Activated naive CD8-positive, alpha-beta T cell treated with anti-CD3 and anti-CD28 coated beads, Interleukin-2, amount 50 U/mL, for 24 hours (primary cell): Measurements from ENCODE around the gene CDK2.
A peak's percentile ranks its signal among the peaks of the same experiment; 100 is the strongest.
"Not testable (repeated sequence)": the region's sequence is repeated elsewhere in the genome, so short reads cannot be mapped to it uniquely, and the experiment has no call there.

Experiments used
- ATAC-seq: fragments of 150-1000 bp; cut with Tn5 transposase; one replicate; pipeline ENCODE4 v1.10.0; 2021
- DNase-seq: peaks from one replicate; pipeline ENCODE4 v3.0.0; 2021
- H3K27ac Mint-ChIP-seq: one replicate; pipeline ENCODE4 v1.8.0; 2021; ENCODE audit warnings: mild to moderate bottlenecking, mixed read lengths
- H3K27me3 Mint-ChIP-seq: one replicate; pipeline ENCODE4 v1.8.0; 2021; ENCODE audit warnings: mixed read lengths
- H3K36me3 Mint-ChIP-seq: one replicate; pipeline ENCODE4 v1.8.0; 2021; ENCODE audit warnings: low read depth, mixed read lengths
- H3K4me1 Mint-ChIP-seq: one replicate; pipeline ENCODE4 v1.8.0; 2021; ENCODE audit warnings: mixed read lengths
- H3K4me3 Mint-ChIP-seq: one replicate; pipeline ENCODE4 v1.8.0; 2021; ENCODE audit warnings: mild to moderate bottlenecking, moderate library complexity, mixed read lengths
- H3K9me3 Mint-ChIP-seq: one replicate; pipeline ENCODE4 v1.8.0; 2021; ENCODE audit warnings: mixed read lengths

The CDK2 gene

DNA sequence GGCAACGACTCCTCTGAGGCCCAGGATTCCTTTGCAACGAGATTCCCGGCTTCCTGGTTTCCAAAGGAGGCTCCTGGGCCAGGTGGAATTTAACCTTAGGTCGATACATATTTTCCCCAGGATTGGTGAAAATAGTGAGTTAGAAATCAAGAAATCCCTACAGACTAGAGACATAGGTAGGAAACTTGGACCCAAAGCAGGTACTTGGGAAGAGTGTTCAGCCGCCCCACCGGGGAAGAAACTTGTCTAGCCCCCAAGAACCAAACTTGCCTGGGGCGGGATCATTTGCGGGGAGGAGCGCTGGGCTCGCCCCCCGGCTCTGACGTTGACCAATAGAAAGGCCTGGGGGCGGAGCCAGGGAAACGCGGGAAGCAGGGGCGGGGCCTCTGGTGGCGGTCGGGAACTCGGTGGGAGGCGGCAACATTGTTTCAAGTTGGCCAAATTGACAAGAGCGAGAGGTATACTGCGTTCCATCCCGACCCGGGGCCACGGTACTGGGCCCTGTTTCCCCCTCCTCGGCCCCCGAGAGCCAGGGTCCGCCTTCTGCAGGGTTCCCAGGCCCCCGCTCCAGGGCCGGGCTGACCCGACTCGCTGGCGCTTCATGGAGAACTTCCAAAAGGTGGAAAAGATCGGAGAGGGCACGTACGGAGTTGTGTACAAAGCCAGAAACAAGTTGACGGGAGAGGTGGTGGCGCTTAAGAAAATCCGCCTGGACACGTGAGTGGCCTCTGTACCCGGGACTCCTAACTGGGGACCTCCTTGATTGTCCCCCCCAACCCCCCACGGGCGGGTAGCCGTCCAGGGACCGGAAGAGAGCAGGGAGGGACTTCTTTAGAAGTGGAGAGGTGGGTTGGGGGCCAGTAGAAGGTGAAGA is at the start of gene CDK2:
Gene CDK2 (plus strand): TSS at position 423 of the 874 bp plus-strand sequence. CDS start 179 bp downstream, at position 602.
- Mint-ChIP-seq H3K4me1 (peaks cover 32% of the 10 kb centered on the region), H3K9me3 (no peaks in the 10 kb centered on the region), H3K4me3 (peak within 1 kb of the TSS; percentile 97), H3K27me3 (no peaks in the 10 kb centered on the region), H3K27ac (peak within 1 kb of the TSS; percentile 89), H3K36me3 (peaks cover 25% of the 10 kb centered on the region)
- DNase-seq (peak; percentile 97), ATAC-seq (peak; percentile 95)

DNA sequence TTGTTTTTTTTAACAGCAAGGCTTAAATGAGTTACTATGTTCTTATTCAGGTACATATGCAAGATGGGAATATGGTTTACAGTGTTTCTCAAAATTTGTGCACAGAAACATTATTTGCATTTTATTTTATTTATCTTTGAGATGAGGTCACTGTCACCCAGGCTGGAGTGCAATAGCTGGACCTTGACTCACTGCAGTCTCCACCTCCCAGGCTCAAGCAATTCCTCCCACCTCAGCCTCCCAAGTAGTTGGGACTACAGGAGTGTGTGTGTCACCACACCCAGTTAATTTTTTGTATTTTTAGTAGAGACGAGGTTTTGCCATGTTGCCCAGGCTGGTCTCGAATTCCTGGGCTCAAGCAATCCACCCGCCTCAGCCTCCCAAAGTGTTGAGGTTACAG is 47.6 kb upstream of the CDK2 start:
- H3K27me3 Mint-ChIP-seq, H3K9me3 Mint-ChIP-seq, H3K27ac Mint-ChIP-seq, DNase-seq, ATAC-seq, H3K4me3 Mint-ChIP-seq: not testable (repeated sequence)
- peaks cover 34% of the 10 kb centered on the region for H3K4me1 Mint-ChIP-seq
- H3K36me3 Mint-ChIP-seq, result peaks cover 20% of the 10 kb centered on the region

DNA sequence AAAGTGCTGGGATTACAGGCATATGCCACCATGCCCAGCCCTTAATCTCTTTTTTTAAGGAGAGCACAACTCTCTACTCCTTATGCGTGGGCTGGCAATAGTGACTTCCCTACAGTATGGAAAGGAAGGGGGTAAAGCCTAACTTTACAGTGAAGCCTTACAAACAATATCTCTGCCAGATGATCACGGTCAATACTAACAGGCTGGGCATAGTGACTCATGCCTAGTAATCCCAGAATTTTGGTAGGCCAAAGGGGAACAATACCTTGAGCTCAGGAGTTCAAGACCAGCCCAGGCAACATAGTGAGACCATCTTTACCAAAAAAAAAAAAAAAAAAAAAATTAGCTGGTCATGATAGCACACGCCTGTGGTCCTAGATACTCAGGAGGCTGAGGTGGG is 44.5 kb upstream of the CDK2 start:
- ATAC-seq (no peak), DNase-seq (no peak)
- Mint-ChIP-seq H3K4me1 (peaks cover 35% of the 10 kb centered on the region), H3K4me3 (no peak overlapping the region), H3K9me3 (no peaks in the 10 kb centered on the region), H3K27me3 (peaks cover 2% of the 10 kb centered on the region), H3K36me3 (peaks cover 23% of the 10 kb centered on the region), H3K27ac (no peak overlapping the region)

DNA sequence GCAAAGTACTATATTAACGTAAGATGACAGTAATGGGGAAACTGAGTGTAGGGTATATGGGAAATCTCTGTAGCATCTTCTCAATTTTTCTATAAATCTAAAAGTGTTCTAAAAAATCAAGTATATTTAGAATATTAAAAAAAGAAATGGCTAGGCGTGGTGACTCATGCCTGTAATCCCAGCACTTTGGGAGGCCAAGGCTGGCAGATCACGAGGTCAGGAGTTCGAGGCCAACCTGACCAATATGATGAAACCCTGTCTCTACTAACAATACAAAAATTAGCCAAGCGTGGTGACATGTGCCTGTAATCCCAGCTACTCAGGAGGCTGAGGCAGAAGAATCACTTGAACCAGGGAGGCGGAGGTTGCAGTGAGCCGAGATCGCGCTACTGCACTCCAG is 43.0 kb upstream of the CDK2 start:
- H3K27ac Mint-ChIP-seq, result peak overlapping the region; percentile 6
- H3K4me1 Mint-ChIP-seq, result peaks cover 36% of the 10 kb centered on the region
- peaks cover 26% of the 10 kb centered on the region for H3K36me3 Mint-ChIP-seq
- ATAC-seq, H3K4me3 Mint-ChIP-seq, H3K9me3 Mint-ChIP-seq, DNase-seq, H3K27me3 Mint-ChIP-seq: not testable (repeated sequence)

DNA sequence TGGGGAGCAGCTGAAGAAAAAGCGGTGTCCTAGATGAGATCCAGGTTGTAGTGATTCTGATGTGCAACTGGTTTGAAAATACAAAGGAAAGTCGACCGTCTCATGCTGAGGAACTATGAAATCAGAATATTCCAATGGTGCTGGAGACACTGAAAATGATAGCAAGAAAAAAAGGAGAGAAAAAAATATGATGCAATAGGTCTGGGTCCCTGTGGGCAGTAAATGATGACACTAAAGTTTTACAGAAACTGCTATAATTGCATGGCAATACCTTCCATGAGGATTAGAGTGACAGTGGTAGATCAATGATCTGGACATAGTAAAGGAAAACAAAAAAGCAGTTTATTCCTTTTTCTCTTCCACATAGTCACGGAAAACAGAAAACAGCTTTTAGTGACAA is 41.3 kb upstream of the CDK2 start:
- peaks cover 26% of the 10 kb centered on the region for H3K36me3 Mint-ChIP-seq
- H3K4me1 Mint-ChIP-seq, result peaks cover 52% of the 10 kb centered on the region
- H3K9me3 Mint-ChIP-seq, result no peaks in the 10 kb centered on the region
- H3K27ac Mint-ChIP-seq, result peak overlapping the region; percentile 94
- no peak for ATAC-seq
- no peak for DNase-seq
- peak overlapping the region; percentile 93 for H3K4me3 Mint-ChIP-seq
- peaks cover 2% of the 10 kb centered on the region for H3K27me3 Mint-ChIP-seq

DNA sequence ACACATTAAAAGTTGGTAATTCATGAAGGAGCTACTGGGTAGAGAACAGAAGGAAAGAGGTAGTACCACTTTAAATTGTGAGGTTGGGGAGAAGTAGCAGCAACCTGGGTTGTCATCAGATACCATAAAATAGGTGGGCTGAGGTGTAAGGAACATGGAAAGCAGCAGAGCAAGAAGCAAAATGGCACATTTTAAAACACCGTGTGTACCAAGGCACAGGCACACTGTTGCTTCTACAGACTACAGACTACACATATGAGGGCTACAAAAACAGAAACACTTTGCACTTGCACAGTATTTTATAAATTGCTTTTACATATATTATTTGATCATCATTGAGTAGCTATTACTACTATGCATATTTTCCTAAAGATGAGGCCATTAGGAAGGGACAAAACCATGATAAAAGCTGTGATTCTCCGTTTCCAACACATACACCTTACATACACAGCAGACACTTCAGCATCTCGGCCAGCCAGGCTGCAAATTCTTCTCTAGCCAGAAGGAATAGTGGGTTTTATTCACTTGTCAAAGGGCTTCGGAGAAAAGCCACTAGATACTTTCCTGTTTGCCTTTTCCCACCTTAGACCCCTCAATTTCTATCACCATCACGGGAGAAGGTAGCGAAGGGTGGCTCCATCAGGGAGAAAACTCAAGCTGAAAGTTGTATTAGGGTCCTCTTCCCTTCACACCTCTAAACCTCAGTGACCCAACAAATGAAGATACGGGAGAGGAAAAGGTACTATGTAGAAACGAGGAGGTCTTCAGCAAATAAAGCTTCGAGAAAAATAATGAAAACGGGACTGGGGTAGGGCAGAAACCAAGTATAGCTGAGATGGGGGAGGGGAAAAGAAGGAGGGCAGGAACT is 40.5 kb upstream of the CDK2 start:
- DNase-seq, result no peak
- Mint-ChIP-seq H3K4me3 (peak overlapping the region; percentile 93), H3K27me3 (peaks cover 2% of the 10 kb centered on the region), H3K36me3 (peaks cover 26% of the 10 kb centered on the region), H3K27ac (peak overlapping the region; percentile 94), H3K4me1 (peaks cover 58% of the 10 kb centered on the region), H3K9me3 (no peaks in the 10 kb centered on the region)
- no peak for ATAC-seq

DNA sequence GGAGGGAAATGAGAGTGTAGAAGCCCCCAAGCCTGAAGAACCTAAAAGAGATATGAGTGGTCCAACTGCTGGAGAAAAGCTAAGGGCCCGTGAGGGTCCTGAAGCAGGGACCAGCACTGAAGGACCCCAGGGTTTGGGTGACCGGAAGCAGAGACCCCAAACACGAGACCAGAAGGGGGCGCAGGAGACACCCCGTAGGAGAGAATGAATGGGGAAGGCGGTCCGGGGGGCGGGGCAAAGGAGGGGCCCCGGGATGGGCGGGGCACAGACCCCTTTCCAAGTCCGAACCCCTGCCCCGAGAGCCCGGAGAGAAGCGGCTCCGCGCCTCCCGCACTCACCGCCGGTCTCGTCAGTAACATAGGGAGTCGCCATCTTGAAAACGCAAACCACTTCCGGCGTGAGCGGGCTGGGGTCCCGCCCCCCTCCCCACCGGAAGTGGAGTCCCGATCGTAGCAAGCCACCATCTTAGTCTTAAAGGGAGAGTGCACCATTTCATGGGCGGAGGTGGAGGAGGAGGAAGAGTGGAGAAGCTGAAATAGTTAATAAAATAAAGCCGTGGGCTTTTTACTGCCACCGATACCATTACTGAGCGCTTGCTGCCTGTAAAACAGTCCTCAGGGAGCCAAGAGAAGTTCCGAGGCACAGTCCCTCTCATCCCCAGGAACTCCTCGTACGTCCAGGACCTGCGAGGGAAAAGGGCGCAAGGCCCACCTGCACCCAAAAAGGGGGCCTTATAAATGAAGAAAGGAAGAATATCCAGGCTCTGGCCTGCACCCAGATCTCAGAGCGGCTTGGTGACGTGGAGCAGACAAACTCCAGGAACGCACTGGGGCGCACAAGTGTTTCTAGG is 39.7 kb upstream of the CDK2 start:
- DNase-seq (peak; percentile 96), ATAC-seq (peak; percentile 33)
- Mint-ChIP-seq H3K27ac (peak overlapping the region; percentile 94), H3K4me3 (peak overlapping the region; percentile 93), H3K36me3 (peaks cover 28% of the 10 kb centered on the region), H3K4me1 (peaks cover 60% of the 10 kb centered on the region), H3K27me3 (peaks cover 2% of the 10 kb centered on the region), H3K9me3 (no peaks in the 10 kb centered on the region)

DNA sequence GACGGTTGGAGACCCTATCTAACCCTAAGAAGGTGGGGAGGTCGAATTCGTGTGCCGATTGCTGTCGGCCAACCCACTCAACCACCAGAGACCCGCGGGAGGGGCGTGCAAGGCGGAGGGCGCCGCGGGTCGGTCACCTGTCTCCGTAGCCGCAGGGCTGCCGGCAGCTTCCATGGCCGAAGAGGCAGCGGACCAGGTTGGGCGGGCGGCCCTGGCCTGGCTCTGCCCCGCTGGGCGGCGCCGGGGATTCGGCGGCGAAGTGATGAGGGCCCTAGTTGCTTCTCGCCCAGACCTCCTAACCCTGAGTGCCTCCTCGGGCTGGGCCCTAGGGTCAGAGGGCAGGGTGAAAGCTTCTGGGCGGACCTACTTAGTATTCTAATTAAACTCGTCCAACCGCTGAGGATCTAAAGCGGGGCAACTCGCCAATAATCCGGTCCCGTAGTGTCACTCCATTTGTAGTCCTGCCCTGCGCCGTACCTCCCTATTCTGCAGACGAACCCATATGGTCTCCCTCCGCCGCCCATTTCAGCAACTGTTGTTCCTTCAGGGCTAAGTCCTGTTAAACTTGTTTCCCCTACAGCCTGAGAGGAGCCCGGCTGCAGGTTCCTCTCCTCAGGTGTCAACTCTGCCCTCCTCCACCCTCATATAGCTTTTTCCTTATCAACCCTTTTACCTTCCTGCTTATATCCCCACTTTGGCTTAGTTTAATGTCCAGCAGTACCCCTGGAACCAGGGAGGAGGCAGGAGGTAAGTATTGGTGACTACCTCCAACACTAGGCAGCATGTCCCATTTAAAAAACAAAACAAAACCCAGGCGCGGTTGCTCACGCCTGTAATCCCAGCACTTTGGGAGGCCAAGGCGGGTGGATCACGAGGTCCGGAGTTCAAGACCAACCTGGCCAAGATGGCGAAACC is 38.8 kb upstream of the CDK2 start, which contains the start of gene PYM1:
Gene PYM1 (minus strand): TSS at position 307 of the 915 bp plus-strand sequence. CDS start 133 bp downstream, at position 174.
- Mint-ChIP-seq H3K27me3 (peaks cover 2% of the 10 kb centered on the region), H3K4me1 (peaks cover 58% of the 10 kb centered on the region), H3K27ac (peak within 1 kb of the TSS; percentile 94), H3K36me3 (peaks cover 27% of the 10 kb centered on the region), H3K4me3 (peak within 1 kb of the TSS; percentile 93), H3K9me3 (no peaks in the 10 kb centered on the region)
- ATAC-seq, result peak; percentile 30
- DNase-seq, result peak; percentile 73

DNA sequence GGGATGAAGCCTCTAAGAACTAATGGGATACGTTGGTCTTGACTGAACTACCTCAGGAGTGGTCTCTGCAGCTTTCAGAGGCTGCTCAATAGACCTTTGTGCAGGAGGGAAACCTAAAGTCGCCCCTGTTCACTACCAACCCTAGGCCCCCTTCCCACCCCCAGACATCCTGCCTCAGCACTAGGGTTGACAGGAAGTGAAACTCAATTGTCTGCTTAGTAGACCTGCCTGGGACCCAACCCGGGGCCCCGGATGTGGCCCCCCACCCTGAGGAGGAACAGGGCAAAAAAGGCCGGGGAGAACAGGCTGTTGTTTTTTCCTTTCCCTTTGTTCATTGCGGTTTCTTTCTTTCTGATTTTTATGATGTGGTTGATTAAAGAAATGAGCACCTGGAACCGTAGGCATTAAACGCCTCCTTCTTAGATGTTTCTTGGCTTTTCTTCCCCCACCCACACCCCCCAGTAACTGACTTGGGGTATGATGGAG is 37.3 kb upstream of the CDK2 start:
- DNase-seq (peak; percentile 80), ATAC-seq (peak; percentile 57)
- Mint-ChIP-seq H3K4me3 (peak overlapping the region; percentile 93), H3K27me3 (peaks cover 2% of the 10 kb centered on the region), H3K27ac (peak overlapping the region; percentile 94), H3K4me1 (peaks cover 64% of the 10 kb centered on the region), H3K36me3 (peaks cover 29% of the 10 kb centered on the region), H3K9me3 (no peaks in the 10 kb centered on the region)

DNA sequence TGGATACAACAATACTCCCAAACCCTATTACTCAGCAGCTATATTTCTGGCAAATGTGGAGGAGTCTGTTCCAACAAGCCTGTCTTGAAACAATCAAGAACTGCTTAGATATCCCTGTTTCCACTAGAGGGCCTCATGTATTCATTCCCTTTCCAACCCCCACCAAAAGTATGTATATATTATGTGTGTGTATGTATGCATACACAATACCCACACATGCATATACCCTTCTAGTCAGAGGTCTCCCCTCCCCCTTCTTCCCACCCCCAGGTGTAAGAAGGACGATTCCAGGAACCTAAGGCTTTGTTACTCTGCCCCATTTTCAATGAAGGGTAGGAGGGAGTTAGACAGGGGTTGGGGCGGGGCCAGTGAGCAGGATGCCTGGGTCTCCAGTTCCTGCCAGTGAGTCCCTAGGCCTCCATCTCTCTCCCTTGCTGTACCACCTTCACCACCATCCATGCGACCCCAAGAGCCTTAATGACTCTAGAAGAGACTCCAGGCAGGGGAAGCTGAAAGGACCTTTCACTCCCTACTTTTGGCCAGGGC is 35.8 kb upstream of the CDK2 start, which contains the start of gene DGKA:
Gene DGKA (plus strand): TSS at position 392 of the 546 bp plus-strand sequence. CDS start 5,342 bp downstream, outside the sequence.
- ATAC-seq (peak; percentile 58), DNase-seq (peak; percentile 80)
- H3K36me3 Mint-ChIP-seq, result peaks cover 28% of the 10 kb centered on the region
- peaks cover 2% of the 10 kb centered on the region for H3K27me3 Mint-ChIP-seq
- H3K4me3 Mint-ChIP-seq, result peak within 1 kb of the TSS; percentile 93
- peaks cover 68% of the 10 kb centered on the region for H3K4me1 Mint-ChIP-seq
- H3K27ac Mint-ChIP-seq, result peak within 1 kb of the TSS; percentile 94
- H3K9me3 Mint-ChIP-seq, result no peaks in the 10 kb centered on the region

DNA sequence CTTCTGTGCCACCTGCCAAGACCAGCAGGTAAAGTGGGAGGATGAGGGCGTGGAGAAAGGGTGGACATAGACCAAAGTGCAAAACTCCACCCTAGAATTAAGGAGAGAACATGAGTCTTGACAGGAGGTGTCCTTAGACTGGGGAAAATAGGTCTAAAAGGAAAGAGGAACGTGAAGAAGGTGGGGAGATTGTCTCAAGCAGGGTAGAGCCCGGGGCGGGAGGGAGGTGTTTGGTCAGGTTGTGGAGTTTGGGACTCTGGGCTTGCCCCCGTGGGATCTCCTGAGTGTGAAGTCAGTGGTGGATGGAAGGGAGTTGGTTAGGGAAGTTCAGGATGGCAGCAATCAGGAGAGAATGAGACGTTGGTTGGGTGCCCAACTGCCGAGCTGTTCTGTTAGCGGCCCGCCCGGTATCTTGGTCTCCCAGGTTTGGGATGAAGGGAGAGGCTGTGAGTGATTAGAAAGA is 35.3 kb upstream of the CDK2 start:
- H3K9me3 Mint-ChIP-seq, result no peaks in the 10 kb centered on the region
- peak overlapping the region; percentile 94 for H3K27ac Mint-ChIP-seq
- peak; percentile 10 for DNase-seq
- H3K27me3 Mint-ChIP-seq, result peaks cover 2% of the 10 kb centered on the region
- no peak for ATAC-seq
- peaks cover 32% of the 10 kb centered on the region for H3K36me3 Mint-ChIP-seq
- peaks cover 67% of the 10 kb centered on the region for H3K4me1 Mint-ChIP-seq
- H3K4me3 Mint-ChIP-seq, result peak overlapping the region; percentile 93

DNA sequence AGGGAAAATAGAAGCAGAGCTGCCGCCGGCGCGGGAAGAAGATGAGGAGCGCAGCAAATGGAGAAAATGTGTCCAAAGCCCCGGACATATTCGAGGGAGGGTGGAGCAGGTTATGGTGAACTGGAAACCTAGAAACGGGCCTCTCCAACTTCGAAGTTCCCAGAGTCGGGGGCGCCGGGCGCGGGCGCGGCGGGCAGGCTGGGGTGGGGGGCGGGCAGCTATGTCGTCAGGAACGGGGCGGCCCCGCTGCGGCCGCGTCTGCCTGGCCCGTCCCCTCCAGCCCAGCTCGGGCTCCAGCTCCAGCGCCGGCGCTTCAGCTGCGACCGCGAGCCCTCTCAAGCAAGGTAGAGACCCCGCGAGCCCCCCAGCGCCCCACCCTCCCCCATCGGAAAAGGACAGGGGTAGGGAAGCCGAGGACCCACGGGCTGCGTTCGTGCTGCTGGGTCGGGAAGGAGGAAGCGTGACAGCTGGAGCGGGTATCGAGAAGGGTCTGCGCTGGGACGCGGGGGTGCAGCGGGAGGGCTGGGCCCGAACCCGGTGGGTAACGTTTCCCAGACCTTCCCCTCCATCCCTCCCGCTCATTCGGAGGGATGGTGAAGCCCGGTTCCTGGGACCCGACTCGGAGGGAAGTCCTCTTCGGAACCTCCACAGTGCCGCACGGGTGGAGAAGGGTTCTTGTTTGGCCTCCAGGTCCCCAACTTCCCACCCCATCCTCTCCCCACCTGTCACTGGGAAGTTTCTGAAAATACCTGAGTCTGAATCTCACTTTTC is 34.7 kb upstream of the CDK2 start:
- Mint-ChIP-seq H3K27me3 (peaks cover 1% of the 10 kb centered on the region), H3K9me3 (no peaks in the 10 kb centered on the region), H3K4me3 (peak overlapping the region; percentile 93), H3K4me1 (peaks cover 65% of the 10 kb centered on the region), H3K27ac (peak overlapping the region; percentile 94), H3K36me3 (peaks cover 31% of the 10 kb centered on the region)
- no peak for ATAC-seq
- DNase-seq, result peak; percentile 52
